IPS-15b (cell line): ENCODE data around the gene GLDN.

Experiments used
- H3K27me3 ChIP-seq: one replicate; pipeline ENCODE4 v1.6.1; 2013; ENCODE audit warnings: low read length; ENCODE audit not compliant: control insufficient read depth, insufficient read depth
- H3K36me3 ChIP-seq: one replicate; pipeline ENCODE4 v1.6.1; 2013; ENCODE audit warnings: low read length; ENCODE audit not compliant: control insufficient read depth, insufficient read depth
- H3K4me1 ChIP-seq: one replicate; pipeline ENCODE4 v1.6.1; 2013; ENCODE audit warnings: mild to moderate bottlenecking, low read length; ENCODE audit not compliant: control insufficient read depth, insufficient read depth
- H3K4me3 ChIP-seq: one replicate; pipeline ENCODE4 v1.5.1; 2013; ENCODE audit warnings: low read depth, low read length
- H3K9ac ChIP-seq: one replicate; pipeline ENCODE4 v1.6.1; 2013; ENCODE audit warnings: low read depth, mild to moderate bottlenecking, low read length
- H3K9me3 ChIP-seq: one replicate; pipeline ENCODE4 v1.6.1; 2013; ENCODE audit warnings: mild to moderate bottlenecking, low read length; ENCODE audit not compliant: control insufficient read depth, insufficient read depth

Gene GLDN

DNA sequence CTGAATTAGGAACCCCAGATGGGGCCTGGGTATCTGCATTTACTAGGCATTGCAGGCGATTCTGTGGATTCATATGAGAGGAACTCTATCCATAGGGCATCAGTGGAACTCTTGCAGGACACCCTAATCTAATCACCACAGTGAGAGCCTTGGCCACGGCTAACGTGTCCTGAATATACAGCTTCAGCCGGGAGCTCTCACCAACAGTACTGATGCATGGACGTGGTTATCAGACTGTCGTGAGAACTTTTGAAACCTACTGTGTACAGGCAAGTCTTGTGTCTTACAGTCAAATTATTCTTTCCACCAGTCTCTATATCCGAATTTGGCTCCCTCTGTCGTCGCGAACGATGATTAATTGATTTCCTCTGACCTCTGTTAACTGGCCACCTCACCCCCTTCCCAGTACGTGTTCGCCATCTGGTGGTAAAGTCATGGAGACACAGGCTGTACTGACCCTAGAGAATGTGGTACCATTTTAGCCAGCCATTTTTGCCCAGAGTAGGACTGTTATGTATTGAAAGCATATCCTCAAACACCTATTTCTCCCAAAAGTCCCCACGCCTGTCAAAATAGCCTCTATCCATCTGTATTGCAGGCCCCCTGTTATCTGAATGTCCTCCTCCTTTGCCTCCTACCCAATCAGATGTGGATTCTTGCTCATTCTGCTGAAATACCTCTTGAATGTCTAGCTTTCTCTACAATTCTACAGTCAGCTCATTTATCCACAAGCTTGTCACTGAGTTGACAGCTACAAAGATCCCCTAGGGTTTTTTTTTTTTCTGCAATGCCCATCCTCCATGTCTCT is 39.7 kb downstream of the GLDN start:
- no peaks in the 10 kb centered on the region for H3K9me3 ChIP-seq
- no peak overlapping the region for H3K4me3 ChIP-seq
- H3K36me3 ChIP-seq = no peaks in the 10 kb centered on the region
- no peaks in the 10 kb centered on the region for H3K4me1 ChIP-seq
- H3K27me3 ChIP-seq = no peaks in the 10 kb centered on the region
- no peak overlapping the region for H3K9ac ChIP-seq

DNA sequence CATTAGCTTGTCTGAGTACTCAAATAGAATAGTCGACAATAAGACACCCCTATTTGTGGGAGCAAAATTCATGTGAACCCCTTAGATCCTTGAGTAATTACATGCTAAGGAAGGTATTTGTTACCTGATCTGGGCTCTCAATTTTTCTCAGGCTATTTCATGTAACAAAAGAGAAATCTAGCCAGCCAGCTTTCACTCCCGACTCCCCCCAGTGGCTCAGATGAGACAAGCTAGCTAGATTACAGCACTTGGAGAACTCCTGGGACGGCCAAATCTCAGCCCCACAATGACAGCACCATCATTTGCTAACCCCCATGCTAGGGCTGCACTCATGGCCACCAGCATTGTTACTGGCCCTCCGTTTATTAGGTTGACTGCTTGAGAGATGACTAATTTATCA is 41.3 kb downstream of the GLDN start:
- H3K27me3 ChIP-seq = no peaks in the 10 kb centered on the region
- H3K36me3 ChIP-seq = no peaks in the 10 kb centered on the region
- no peak overlapping the region for H3K4me3 ChIP-seq
- H3K9ac ChIP-seq = no peak overlapping the region
- no peaks in the 10 kb centered on the region for H3K9me3 ChIP-seq
- H3K4me1 ChIP-seq = no peaks in the 10 kb centered on the region

DNA sequence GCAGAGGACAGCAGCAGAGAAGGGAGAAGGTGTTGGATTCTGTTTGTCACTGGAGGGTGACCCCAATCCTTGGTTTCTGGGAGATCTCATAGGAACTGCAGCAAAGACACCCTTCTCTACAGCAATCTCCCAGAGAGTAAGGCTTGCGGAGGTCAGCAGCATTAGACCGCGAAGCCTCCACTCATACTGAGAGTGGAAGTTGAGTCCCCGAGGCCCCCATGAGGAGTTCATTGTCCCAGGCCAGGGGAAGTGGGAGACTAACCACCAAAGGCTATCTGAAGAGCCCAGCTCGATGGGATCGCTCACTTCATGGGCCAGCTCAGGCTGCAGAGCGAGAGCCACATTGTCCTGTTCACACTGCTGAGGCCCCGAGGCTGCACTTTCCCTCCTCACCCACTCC is 44.6 kb downstream of the GLDN start:
- H3K36me3 ChIP-seq = no peaks in the 10 kb centered on the region
- no peaks in the 10 kb centered on the region for H3K9me3 ChIP-seq
- no peaks in the 10 kb centered on the region for H3K27me3 ChIP-seq
- H3K4me3 ChIP-seq = no peak overlapping the region
- peaks cover 3% of the 10 kb centered on the region for H3K4me1 ChIP-seq
- H3K9ac ChIP-seq = no peak overlapping the region

DNA sequence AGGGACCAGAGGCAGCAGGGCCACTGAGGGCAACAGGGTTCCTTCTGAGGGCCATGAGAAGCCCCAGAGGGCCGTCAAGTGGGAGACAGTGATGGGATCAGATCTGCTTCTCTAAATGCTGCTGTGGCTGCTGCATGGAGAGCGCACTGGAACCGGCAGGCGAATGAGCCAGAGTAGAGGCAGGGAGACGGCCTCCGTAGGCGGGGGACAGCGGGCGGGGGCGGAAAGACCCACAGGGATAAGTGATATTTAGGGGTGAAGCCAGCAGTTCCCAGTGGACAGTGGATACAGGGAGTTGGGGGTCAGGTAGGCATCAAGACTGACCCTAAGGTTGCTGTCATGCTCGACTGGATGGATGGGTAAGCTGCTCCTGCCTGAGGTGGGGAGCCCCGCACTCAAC is 45.0 kb downstream of the GLDN start:
- H3K27me3 ChIP-seq = no peaks in the 10 kb centered on the region
- H3K4me1 ChIP-seq = peaks cover 6% of the 10 kb centered on the region
- H3K9ac ChIP-seq = no peak overlapping the region
- H3K9me3 ChIP-seq = no peaks in the 10 kb centered on the region
- no peak overlapping the region for H3K4me3 ChIP-seq
- H3K36me3 ChIP-seq = no peaks in the 10 kb centered on the region

DNA sequence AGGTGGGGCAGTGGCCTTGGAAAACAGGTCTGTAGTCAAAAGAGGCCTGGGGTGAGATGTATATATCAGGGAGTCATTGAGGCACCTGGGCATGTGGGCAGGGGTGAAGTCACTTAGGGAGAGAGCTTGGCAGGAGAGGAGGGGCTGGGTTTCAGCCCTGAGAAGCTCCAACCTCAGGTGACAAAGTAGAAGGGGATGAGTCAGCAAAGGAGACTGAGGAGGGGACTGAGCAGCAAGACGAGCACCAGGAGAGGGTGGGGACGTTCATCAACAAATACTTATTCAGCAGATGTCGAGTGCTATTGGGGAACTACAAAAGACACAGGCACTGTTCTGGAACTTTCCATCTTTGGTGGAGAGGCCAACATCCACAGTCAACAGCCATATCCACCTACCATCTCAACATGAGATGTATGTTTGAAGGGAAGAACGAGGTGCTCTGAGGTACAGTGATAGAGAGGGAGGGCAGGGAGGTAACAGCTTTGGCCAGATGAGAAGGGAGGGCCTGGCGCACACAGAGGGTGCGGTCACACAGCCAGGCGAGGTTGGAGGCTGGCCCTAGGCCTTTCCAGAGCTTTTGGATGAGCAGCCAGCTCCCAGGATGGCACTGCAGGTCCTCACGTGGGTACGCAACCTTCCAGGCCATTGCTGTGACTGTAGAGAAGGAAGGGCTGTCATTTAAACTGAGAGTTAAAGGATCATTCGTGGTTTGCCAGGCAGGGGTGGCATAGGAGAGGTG is 45.7 kb downstream of the GLDN start:
- Histone ChIP-seq H3K9ac (no peak overlapping the region), H3K9me3 (no peaks in the 10 kb centered on the region), H3K4me3 (no peak overlapping the region), H3K27me3 (no peaks in the 10 kb centered on the region), H3K4me1 (peaks cover 6% of the 10 kb centered on the region), H3K36me3 (no peaks in the 10 kb centered on the region)

DNA sequence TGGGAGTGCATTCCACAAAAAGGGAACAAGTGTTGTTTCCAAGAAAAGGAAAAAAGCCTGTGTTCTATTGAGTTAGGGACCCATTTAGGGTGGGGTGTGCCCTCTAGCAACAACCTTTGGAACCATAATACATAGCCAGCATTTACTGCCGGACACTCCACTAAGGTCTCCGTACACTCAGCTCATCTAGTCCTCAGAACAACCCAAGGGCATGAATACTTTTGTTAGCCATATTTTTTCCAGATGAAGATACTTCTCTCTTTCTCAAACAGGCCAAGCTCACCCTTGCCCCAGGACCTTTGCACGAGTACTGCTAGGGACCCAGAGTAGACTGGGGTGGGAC is 46.2 kb downstream of the GLDN start:
- H3K4me1 ChIP-seq = peaks cover 6% of the 10 kb centered on the region
- H3K36me3 ChIP-seq = no peaks in the 10 kb centered on the region
- no peaks in the 10 kb centered on the region for H3K27me3 ChIP-seq
- H3K9ac ChIP-seq = no peak overlapping the region
- no peak overlapping the region for H3K4me3 ChIP-seq
- no peaks in the 10 kb centered on the region for H3K9me3 ChIP-seq

DNA sequence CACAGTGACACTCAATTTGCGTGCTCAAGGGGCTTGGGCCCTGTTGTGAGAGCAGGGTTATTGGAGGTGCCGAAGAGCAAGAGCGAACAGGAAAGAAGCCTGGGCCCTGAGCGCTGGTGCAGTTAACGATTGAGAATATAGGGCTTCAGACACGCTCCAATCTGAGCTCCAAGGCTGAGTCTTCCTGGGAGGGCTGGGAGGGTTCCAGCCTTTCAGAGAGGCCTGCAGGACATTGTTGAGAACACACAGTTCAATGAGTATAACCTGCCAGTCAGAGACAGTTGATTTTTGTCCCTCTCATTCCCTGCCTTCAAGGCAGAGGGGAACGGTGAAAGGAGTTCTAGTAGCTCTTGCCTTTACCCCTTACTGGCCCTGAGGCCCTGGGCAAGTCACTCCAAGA is 47.3 kb downstream of the GLDN start:
- Histone ChIP-seq H3K4me1 (peaks cover 10% of the 10 kb centered on the region), H3K27me3 (no peaks in the 10 kb centered on the region), H3K36me3 (no peaks in the 10 kb centered on the region)

DNA sequence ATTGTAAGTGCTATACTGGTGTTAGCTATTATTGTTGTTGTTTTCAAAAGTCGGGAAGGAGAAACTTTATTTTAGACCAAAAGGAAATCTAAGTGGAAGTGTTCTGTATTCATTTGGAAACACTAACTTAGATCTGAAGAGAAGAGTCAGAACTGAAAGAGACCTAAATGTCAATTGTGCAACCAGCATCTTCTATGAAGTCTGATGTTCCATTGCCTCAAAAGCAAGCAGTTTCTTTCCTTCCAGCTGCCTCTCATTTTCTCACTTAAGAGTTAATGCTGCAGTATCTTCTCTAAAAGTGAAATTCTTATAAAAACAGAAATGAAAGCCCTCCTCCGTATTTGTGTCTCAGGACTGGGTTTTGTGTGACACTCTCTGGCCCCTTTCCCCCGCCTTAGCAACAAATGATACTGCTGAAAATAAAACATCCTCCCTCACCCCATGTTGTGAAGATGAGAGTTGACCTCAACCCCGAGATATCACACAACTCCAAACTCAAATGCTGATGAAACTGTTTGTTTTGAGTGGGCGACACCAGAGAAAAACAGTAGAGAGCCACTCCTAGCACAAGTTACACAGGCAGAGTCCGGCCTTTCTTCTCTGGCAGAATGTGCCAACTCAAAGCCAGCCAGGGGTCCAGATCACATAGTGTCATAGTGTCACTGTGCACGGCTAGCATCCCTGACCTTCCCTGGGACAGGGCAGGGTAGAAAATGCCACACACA is 48.9 kb downstream of the GLDN start:
- Histone ChIP-seq H3K4me3 (no peak overlapping the region), H3K27me3 (no peaks in the 10 kb centered on the region), H3K4me1 (peaks cover 12% of the 10 kb centered on the region), H3K9me3 (no peaks in the 10 kb centered on the region), H3K36me3 (no peaks in the 10 kb centered on the region), H3K9ac (no peak overlapping the region)

More for the DNA sequence above, 47.3 kb downstream of the GLDN start:
- Histone ChIP-seq H3K4me3 (no peak overlapping the region), H3K9ac (no peak overlapping the region), H3K9me3 (no peaks in the 10 kb centered on the region)

DNA sequence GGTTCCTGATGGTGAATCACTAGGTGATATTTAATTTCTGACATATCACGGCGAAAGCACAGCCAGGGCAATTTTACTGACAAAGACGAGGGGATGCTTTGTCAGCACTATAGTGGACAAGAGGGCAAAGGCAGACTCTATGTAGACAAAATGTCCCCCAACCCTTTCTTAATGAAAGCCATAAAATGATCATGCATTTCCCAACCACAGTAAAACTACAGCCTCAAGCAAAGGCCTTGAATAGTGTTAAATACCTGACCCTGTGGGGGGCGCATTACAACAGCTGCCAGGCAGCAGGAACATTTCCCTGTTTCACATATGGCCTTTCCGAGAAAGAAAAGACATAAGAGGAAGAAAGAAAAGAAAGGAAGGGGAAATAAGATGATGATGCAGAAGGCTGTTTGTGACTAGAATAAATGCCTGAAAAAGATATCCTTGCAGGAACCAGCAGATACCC is 49.5 kb downstream of the GLDN start:
- Histone ChIP-seq H3K4me3 (no peak overlapping the region), H3K27me3 (no peaks in the 10 kb centered on the region)

DNA sequence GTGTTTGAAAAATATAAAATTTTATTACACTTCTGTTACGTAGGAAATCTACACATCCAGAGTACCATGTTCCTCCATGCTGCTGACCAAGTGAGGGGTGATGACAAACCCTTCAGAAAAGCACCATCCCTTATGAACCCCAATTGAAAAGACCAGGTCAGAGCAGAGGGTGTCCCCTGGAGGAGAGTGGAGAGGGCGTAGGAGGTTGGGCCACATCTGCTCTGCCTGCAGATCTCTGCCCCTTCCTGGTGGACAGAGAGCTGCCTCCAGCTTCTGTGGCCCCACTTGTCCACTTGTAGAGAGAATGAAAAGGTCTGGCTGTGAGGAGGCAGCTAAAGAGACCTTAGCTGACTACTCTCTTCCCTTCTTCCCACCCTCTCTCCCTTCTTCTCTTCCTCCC is 55.5 kb downstream of the GLDN start:
- H3K4me1 ChIP-seq = peaks cover 6% of the 10 kb centered on the region
- H3K36me3 ChIP-seq = no peaks in the 10 kb centered on the region
- H3K4me3 ChIP-seq = no peak overlapping the region
- no peak overlapping the region for H3K9ac ChIP-seq
- H3K27me3 ChIP-seq = no peaks in the 10 kb centered on the region
- H3K9me3 ChIP-seq = no peaks in the 10 kb centered on the region

More for the DNA sequence above, 49.5 kb downstream of the GLDN start:
- H3K9me3 ChIP-seq = no peaks in the 10 kb centered on the region
- H3K9ac ChIP-seq = no peak overlapping the region
- H3K36me3 ChIP-seq = no peaks in the 10 kb centered on the region
- peaks cover 12% of the 10 kb centered on the region for H3K4me1 ChIP-seq

DNA sequence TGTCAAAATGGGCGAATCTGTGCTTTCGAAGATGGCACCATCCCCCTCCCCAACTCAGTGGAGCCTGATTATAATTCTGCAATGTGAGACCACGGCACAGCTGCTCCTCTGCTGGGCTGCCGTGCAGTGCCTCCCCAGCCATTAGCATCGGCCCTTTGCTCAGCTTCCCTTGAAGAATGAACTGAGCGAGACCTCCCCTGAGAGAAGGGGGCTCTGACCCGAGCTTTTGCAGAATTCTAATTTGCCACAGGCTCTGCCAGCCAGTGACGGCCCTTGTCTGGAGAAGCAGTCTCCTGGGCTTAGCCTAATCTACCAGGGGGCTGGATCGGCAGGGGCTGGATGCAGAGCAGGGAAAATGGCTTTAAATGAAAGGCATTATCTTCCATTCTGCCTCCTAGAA is 57.2 kb downstream of the GLDN start:
- no peak overlapping the region for H3K4me3 ChIP-seq
- no peaks in the 10 kb centered on the region for H3K9me3 ChIP-seq
- no peak overlapping the region for H3K9ac ChIP-seq
- no peaks in the 10 kb centered on the region for H3K36me3 ChIP-seq
- H3K27me3 ChIP-seq = no peaks in the 10 kb centered on the region
- H3K4me1 ChIP-seq = peaks cover 3% of the 10 kb centered on the region
